ACC112 (cell line): ENCODE results near the gene CERS6.

Experiments used
- H2AFZ ChIP-seq: fragments of 200-600 bp; sonication (generic); one replicate; pipeline ENCODE4 v1.6.0; 2017; ENCODE audit warnings: antibody characterized with exemption, low read length; ENCODE audit not compliant: unreplicated experiment
- H3K27ac ChIP-seq: fragments of 200-600 bp; sonication (generic); 2 replicates; pipeline ENCODE4 v1.5.1; 2014; ENCODE audit warnings: low read depth, mild to moderate bottlenecking, antibody characterized with exemption, low read length, moderate library complexity
- H3K27me3 ChIP-seq: fragments of 200-600 bp; sonication (generic); 2 replicates; pipeline ENCODE4 v1.6.1; 2014; ENCODE audit warnings: mild to moderate bottlenecking, antibody characterized with exemption, low read length, moderate library complexity, mixed read lengths; ENCODE audit not compliant: insufficient read depth
- H3K36me3 ChIP-seq: fragments of 200-600 bp; sonication (generic); 2 replicates; pipeline ENCODE4 v1.6.1; 2016; ENCODE audit warnings: mild to moderate bottlenecking, antibody characterized with exemption, low read length, moderate library complexity, mixed read lengths; ENCODE audit not compliant: insufficient read depth
- H3K4me1 ChIP-seq: fragments of 200-600 bp; sonication (generic); one replicate; pipeline ENCODE4 v1.6.1; 2016; ENCODE audit warnings: low read length, mixed read lengths; ENCODE audit not compliant: insufficient read depth, unreplicated experiment, control insufficient read depth
- H3K4me3 ChIP-seq: fragments of 200-600 bp; sonication (generic); 2 replicates; pipeline ENCODE4 v1.5.1; 2014; ENCODE audit warnings: mild to moderate bottlenecking, low read depth, low read length
- H3K79me2 ChIP-seq: fragments of 200-600 bp; sonication (generic); one replicate; pipeline ENCODE4 v1.6.0; 2016; ENCODE audit warnings: low read length; ENCODE audit not compliant: control insufficient read depth, unreplicated experiment, insufficient read depth

Gene CERS6

GRCh38 chr2:168467729-168468128 lies 11.7 kb downstream of the CERS6 start:
- H3K36me3 ChIP-seq = 0 out of 2 replicates have a peak, but pooled peaks cover 3% of the 10 kb centered on the region
- no peak overlapping the region for H3K27ac ChIP-seq
- peaks cover 13% of the 10 kb centered on the region for H3K4me1 ChIP-seq
- no peaks in the 10 kb centered on the region for H3K27me3 ChIP-seq
- H2AFZ ChIP-seq = no peak overlapping the region
- H3K4me3 ChIP-seq = no peak overlapping the region
- H3K79me2 ChIP-seq = peaks cover 55% of the 10 kb centered on the region

DNA sequence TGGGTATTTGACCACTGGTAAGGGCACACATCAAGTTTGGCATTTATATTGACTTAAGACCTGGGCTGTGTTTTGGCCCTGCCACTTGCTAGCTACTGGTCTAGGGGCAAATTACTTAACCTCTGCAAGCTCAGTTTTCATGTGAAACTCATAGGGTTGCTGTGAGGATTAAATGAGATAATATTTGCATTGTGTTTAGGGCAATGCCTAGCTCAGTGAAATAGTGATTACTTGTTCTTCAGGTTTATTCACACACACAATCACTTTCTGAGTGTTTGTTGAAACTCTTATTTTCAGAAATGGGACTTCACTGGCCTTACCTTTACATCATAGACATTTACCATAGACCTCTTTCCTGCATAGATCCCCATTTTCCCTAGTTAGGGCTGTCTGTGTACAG lies 12.3 kb downstream of the CERS6 start:
- Histone ChIP-seq H3K27me3 (no peaks in the 10 kb centered on the region), H3K4me1 (peaks cover 13% of the 10 kb centered on the region), H2AFZ (no peak overlapping the region), H3K4me3 (no peak overlapping the region), H3K36me3 (0 out of 2 replicates have a peak, but pooled peaks cover 3% of the 10 kb centered on the region), H3K79me2 (peaks cover 53% of the 10 kb centered on the region), H3K27ac (no peak overlapping the region)

DNA sequence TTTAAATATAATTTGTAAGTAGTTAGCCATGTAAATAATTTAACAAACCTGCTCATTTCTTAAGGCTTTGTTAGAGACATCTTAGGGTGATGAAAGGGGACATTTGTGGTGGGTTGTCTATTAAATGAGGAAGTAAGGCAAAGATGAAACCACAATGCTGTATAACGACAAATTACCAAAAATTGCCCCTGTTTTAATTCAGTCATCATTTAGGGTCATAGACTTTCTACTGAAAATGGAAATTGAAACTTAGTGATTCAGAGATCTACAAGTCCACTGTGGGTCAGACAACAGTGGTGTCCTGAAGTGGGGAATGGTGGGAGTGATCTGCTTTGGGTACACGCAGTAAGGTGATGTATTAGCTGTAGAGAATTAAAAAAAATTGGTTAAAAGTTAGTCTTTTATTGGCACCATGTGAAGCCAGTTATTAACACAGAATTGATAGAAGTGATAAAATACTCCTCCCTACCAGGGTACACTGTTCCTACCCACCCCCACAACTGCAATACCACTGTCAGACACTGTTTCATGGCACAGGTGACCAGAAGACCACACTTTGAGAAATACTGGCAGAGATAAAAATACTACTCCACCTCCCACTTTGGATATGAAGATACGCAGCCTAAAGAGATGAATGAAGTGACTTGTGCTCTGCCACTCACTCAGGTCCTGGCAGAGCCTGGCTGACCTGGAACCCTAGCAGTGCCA lies 13.4 kb downstream of the CERS6 start:
- Histone ChIP-seq H3K27me3 (no peaks in the 10 kb centered on the region), H3K4me3 (no peak overlapping the region), H3K36me3 (0 out of 2 replicates have a peak, but pooled peaks cover 3% of the 10 kb centered on the region), H3K79me2 (peaks cover 53% of the 10 kb centered on the region), H3K27ac (no peak overlapping the region), H2AFZ (no peak overlapping the region), H3K4me1 (peaks cover 13% of the 10 kb centered on the region)

- Histone ChIP-seq H3K27me3 (no peaks in the 10 kb centered on the region), H2AFZ (no peak overlapping the region), H3K4me1 (peaks cover 13% of the 10 kb centered on the region), H3K79me2 (peaks cover 50% of the 10 kb centered on the region), H3K27ac (no peak overlapping the region), H3K4me3 (no peak overlapping the region), H3K36me3 (0 out of 2 replicates have a peak, but pooled peaks cover 3% of the 10 kb centered on the region)
These were observed 14.5 kb downstream of the CERS6 start for GRCh38 chr2:168470320-168471162.

DNA sequence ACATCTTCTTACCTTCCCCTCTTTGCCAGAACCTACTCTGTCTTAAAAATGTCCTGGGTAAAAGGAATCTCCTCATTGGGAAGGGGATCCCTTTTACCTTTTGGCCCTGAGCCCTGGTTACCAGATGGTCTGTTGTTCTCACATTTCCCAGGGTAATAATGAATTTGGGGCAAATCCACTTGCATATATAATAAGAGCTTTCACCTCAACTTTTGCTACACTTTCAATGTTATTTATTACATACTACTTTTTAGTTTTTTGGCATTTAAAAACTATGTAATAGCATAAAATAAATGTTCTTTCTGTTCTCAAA lies 15.0 kb downstream of the CERS6 start:
- no peak overlapping the region for H2AFZ ChIP-seq
- H3K79me2 ChIP-seq = peaks cover 54% of the 10 kb centered on the region
- H3K27ac ChIP-seq = no peak overlapping the region
- H3K27me3 ChIP-seq = no peaks in the 10 kb centered on the region
- H3K4me1 ChIP-seq = peaks cover 11% of the 10 kb centered on the region
- no peak overlapping the region for H3K4me3 ChIP-seq
- H3K36me3 ChIP-seq = 0 out of 2 replicates have a peak, but pooled peaks cover 3% of the 10 kb centered on the region

- Histone ChIP-seq H3K4me1 (no peaks in the 10 kb centered on the region), H3K79me2 (peaks cover 46% of the 10 kb centered on the region), H3K27ac (no peak overlapping the region), H3K4me3 (no peak overlapping the region), H3K36me3 (0 out of 2 replicates have a peak, but pooled peaks cover 3% of the 10 kb centered on the region), H3K27me3 (no peaks in the 10 kb centered on the region), H2AFZ (no peak overlapping the region)
These were observed 19.6 kb downstream of the CERS6 start for GRCh38 chr2:168475636-168476035.

DNA sequence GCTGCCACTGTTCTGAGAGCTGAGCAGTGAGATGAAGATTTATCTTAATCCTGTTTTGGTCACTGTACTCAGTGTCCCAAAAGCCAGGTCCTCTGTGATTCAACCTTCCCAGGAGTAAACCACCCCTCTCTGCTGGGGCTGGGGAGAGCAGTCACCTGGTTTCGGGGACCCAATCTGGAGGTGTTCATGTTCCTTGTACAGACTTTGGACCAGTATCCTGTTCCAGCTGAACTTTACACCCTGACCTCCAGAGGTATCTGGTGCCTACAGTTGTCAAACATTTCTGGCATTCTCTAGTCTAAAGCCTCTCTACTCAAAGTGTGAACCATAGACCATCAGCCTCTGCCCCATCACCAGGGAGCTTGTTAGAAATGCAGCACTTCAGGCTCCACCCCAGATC lies 22.1 kb downstream of the CERS6 start:
- Histone ChIP-seq H3K27me3 (no peaks in the 10 kb centered on the region), H3K4me3 (no peak overlapping the region), H2AFZ (no peak overlapping the region), H3K27ac (no peak overlapping the region), H3K79me2 (peaks cover 55% of the 10 kb centered on the region), H3K4me1 (peaks cover 15% of the 10 kb centered on the region), H3K36me3 (no peaks in the 10 kb centered on the region)

DNA sequence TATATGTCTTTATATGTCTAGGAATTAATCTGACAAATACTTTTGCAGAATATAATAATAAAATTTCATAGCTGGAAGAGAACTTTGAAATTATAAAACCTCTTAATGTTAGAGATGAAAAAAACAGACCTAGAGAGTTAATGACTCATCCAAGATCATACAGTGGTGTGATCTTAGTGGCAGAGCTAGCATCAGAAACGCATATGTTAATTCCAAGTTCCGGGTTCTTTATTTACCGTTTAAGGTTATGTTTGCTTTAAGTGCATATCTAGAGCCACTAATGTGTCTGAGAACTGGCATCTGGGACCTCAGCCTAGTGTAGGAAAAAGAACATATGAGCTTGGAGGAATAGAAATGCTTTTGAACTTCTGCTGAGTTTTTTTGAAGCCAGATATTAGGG lies 24.3 kb downstream of the CERS6 start:
- Histone ChIP-seq H3K27ac (no peak overlapping the region), H3K27me3 (no peaks in the 10 kb centered on the region), H3K79me2 (peaks cover 63% of the 10 kb centered on the region), H3K4me1 (peaks cover 33% of the 10 kb centered on the region), H2AFZ (no peak overlapping the region), H3K36me3 (peaks cover 2% of the 10 kb centered on the region; the same call in 1 of the 2 replicates), H3K4me3 (no peak overlapping the region)

DNA sequence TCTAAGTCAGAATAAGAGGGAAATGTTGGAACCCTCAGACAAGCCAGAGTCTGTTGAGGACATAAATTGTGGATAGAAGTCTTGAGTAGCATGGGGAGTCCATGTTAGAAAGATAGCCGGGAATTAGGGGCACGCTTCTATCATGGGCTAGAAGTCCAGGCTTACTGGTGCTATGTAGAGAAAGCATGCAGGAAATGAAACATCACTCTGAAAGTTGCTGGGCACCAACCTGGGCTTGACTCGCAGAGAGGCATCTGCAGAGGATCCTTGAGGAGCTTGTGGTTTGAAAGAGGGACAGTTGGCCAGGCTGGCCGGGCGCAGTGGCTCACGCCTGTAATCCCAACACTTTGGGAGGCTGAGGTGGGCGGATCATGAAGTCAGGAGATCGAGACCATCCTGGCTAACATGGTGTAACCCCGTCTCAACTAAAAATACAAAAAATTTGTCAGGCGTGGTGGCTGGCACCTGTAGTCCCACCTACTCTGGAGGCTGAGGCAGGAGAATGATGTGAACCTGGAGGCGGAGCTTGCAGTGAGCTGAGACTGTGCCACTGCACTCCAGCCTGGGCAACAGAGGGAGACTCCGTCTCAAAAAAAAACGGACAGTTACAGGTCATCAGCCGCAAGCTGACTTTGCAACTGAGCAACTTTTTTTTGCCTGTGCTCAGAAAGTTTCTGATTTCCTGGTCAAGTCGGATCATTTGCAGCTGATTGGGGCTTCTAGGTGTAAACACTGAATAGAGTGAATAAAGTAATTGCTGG lies 24.9 kb downstream of the CERS6 start:
- peaks cover 65% of the 10 kb centered on the region for H3K79me2 ChIP-seq
- peaks cover 35% of the 10 kb centered on the region for H3K4me1 ChIP-seq
- peaks cover 8% of the 10 kb centered on the region; the same call in 1 of the 2 replicates for H3K36me3 ChIP-seq
- H3K27me3 ChIP-seq = no peaks in the 10 kb centered on the region
- H3K27ac ChIP-seq = no peak overlapping the region
- H2AFZ ChIP-seq = no peak overlapping the region
- H3K4me3 ChIP-seq = no peak overlapping the region

- no peak overlapping the region for H3K4me3 ChIP-seq
- peaks cover 10% of the 10 kb centered on the region; the same call in 1 of the 2 replicates for H3K36me3 ChIP-seq
- H2AFZ ChIP-seq = no peak overlapping the region
- no peaks in the 10 kb centered on the region for H3K27me3 ChIP-seq
- peaks cover 66% of the 10 kb centered on the region for H3K79me2 ChIP-seq
- peaks cover 35% of the 10 kb centered on the region for H3K4me1 ChIP-seq
- no peak overlapping the region for H3K27ac ChIP-seq
These were observed 26.2 kb downstream of the CERS6 start for GRCh38 chr2:168482269-168482668.
